B cell (primary cell): Measurements from ENCODE around the gene ECE2. TPM values are rescaled to one million over a fixed set of nuclear protein-coding genes. Genes with fewer than 3 reads are reported as not detected.

ENCODE experiments used
- ATAC-seq: fragments of 200-7000 bp; cut with Tn5 transposase; one replicate; pipeline ENCODE4 v1.10.0; 2021; ENCODE audit warnings: low read depth, mild to moderate bottlenecking, moderate number of reproducible peaks, moderate library complexity
- CTCF ChIA-PET: fragments of 350-600 bp; sonication (Branson Sonifier 250); formaldehyde crosslinking; loops from one replicate; lab custom pipeline; 2021; ENCODE audit warnings: antibody characterized with exemption, inconsistent platforms; lab: Charles Lee
- POLR2A ChIA-PET: fragments of 350-600 bp; sonication (Branson Sonifier 250); formaldehyde crosslinking; loops from one replicate; lab custom pipeline; 2021; ENCODE audit warnings: antibody characterized with exemption; lab: Charles Lee
- DNase-seq: peaks from one replicate; pipeline ENCODE4 v3.0.0; 2013
- H2AFZ ChIP-seq: 2 replicates; pipeline ENCODE4 v1.6.1; 2012; ENCODE audit warnings: mild to moderate bottlenecking, low read depth, low read length; ENCODE audit not compliant: insufficient read depth, poor library complexity, severe bottlenecking
- H3K27ac ChIP-seq, 2 donors: 1 replicate in 1 of 2; 2 replicates in 1 of 2; pipeline ENCODE4 v1.5.1; 2012 to 2013; ENCODE audit warnings: low read length in 2 of 2, mild to moderate bottlenecking in 2 of 2, moderate library complexity in 1 of 2
- H3K27me3 ChIP-seq, 4 experiments: fragments of 200-600 bp in 1 of 4; sonication (generic) in 1 of 4; replicated peaks in 1 of 4; 1 replicate in 2 of 4; 2 replicates in 2 of 4; pipeline versions ENCODE4 v1.6.1 to v1.7.0; 2013 to 2016; ENCODE audit warnings: low read length in 3 of 4, mild to moderate bottlenecking in 2 of 4, mixed read lengths in 1 of 4, moderate library complexity in 1 of 4; ENCODE audit not compliant: insufficient read depth in 4 of 4, control insufficient read depth in 3 of 4; ENCODE audit errors: control extremely low read depth in 1 of 4
- H3K36me3 ChIP-seq, 2 experiments: replicated peaks in 1 of 2; 1 replicate in 1 of 2; 2 replicates in 1 of 2; pipeline versions ENCODE4 v1.6.1 to v1.7.1; 2013; ENCODE audit warnings: low read length in 1 of 2; ENCODE audit not compliant: insufficient read depth in 2 of 2, control insufficient read depth in 1 of 2; ENCODE audit errors: control extremely low read depth in 1 of 2, extremely low read depth in 1 of 2
- H3K4me1 ChIP-seq, 2 donors: fragments of 200-600 bp in 1 of 2; sonication (generic) in 1 of 2; 1 replicate in 1 of 2; 2 replicates in 1 of 2; pipeline versions ENCODE4 v1.5.1 to v1.6.1; 2013 to 2017; ENCODE audit warnings: low read length in 2 of 2; ENCODE audit not compliant: control insufficient read depth in 2 of 2, insufficient read depth in 2 of 2
- H3K4me2 ChIP-seq: replicated peaks from 2 replicates; pipeline ENCODE3; 2012; ENCODE audit warnings: mild to moderate bottlenecking, low read depth, low read length; ENCODE audit not compliant: poor library complexity, severe bottlenecking
- H3K4me3 ChIP-seq, 5 experiments: fragments of 200-600 bp in 1 of 5; sonication (generic) in 1 of 5; 1 replicate in 3 of 5; 2 replicates in 2 of 5; pipeline versions ENCODE4 v1.5.1 to v1.7.0; 2011 to 2016; ENCODE audit warnings: low read length in 4 of 5, mild to moderate bottlenecking in 4 of 5, low read depth in 2 of 5, control low read depth in 1 of 5, moderate library complexity in 1 of 5; ENCODE audit not compliant: insufficient read depth in 1 of 5; ENCODE audit errors: control extremely low read depth in 1 of 5, extremely low read depth in 1 of 5
- H3K79me2 ChIP-seq: fragments of 200-600 bp; sonication (generic); one replicate; pipeline ENCODE4 v1.6.0; 2016; ENCODE audit warnings: low read length; ENCODE audit not compliant: control insufficient read depth, insufficient read depth
- H3K9ac ChIP-seq: fragments of 200-600 bp; sonication (generic); 2 replicates; pipeline ENCODE4 v1.6.1; 2017; ENCODE audit warnings: mild to moderate bottlenecking, low read length, moderate library complexity
- H3K9me3 ChIP-seq, 3 donors: one replicate each; pipeline versions ENCODE4 v1.6.1 to v1.7.1; 2013; ENCODE audit warnings: low read length in 2 of 3; ENCODE audit not compliant: control insufficient read depth in 2 of 3, insufficient read depth in 1 of 3; ENCODE audit errors: control extremely low read depth in 1 of 3
- H4K20me1 ChIP-seq: 2 replicates; pipeline ENCODE4 v1.6.0; 2012; ENCODE audit warnings: mild to moderate bottlenecking, low read length; ENCODE audit not compliant: insufficient read depth, control insufficient read depth, poor library complexity, severe bottlenecking
- H3K27ac Mint-ChIP-seq: one replicate; pipeline ENCODE4 v1.8.0; 2021; ENCODE audit warnings: mixed read lengths
- H3K27me3 Mint-ChIP-seq: one replicate; pipeline ENCODE4 v1.8.0; 2021; ENCODE audit warnings: mixed read lengths
- H3K4me1 Mint-ChIP-seq: one replicate; pipeline ENCODE4 v1.8.0; 2021; ENCODE audit warnings: mixed read lengths
- H3K4me3 Mint-ChIP-seq: one replicate; pipeline ENCODE4 v1.8.0; 2021; ENCODE audit warnings: mixed read lengths
- H3K9me3 Mint-ChIP-seq: one replicate; pipeline ENCODE4 v1.8.0; 2022; ENCODE audit warnings: mixed read lengths; ENCODE audit not compliant: insufficient read depth
- EZH2 ChIP-seq: IDR thresholded peaks from 2 replicates; pipeline ENCODE4 v1.6.1; 2012; ENCODE audit warnings: borderline replicate concordance, low read depth, mild to moderate bottlenecking, moderate library complexity, low read length; ENCODE audit not compliant: insufficient read depth, poor library complexity, severe bottlenecking
- WGBS: methylation state at CpG from one replicate; pipeline ENCODE4 v1.1.5; 2013; ENCODE audit warnings: missing lambda C conversion rate; ENCODE audit not compliant: insufficient coverage; 5-methylcytosine and 5-hydroxymethylcytosine counted together
- intact Hi-C: fragments of 100-400 bp; cut with micrococcal nuclease; formaldehyde crosslinking; loops from one replicate; pipeline ENCODE4 v1.10.0; 2022
- polyA plus RNA-seq: library from polyadenylated mRNA; depleted of rRNA; stranded (reverse); fragments of >200 nt; gene quantifications from 2 replicates; pipeline ENCODE4 v1.2.3, GENCODE V29; 2012
- total RNA-seq, 2 donors: library from RNA; stranded (reverse); fragments of 120-200 nt in 1 of 2; gene quantifications; 1 replicate in 1 of 2; 2 replicates in 1 of 2; pipeline versions ENCODE4 v1.2.3 to v1.2.4, GENCODE V29; 2013 to 2022
- TF ChIP-seq, protein P1 (sequence below): fragments of 200-600 bp; IDR thresholded peaks from one replicate; pipeline ENCODE4 v1.8.0; 2022; ENCODE audit warnings: antibody characterized with exemption, mild to moderate bottlenecking

ECE2 gene
- total and polyA plus RNA-seq, 2 donors (not counting 1 experiment from before 2014, with no cell fraction given): not detected

- Histone ChIP-seq H3K4me3 (no peak overlapping the region), H3K4me2 (no peak overlapping the region), H3K36me3 (no peaks in the 10 kb centered on the region), H3K27ac (no peak overlapping the region), H4K20me1 (no peaks in the 10 kb centered on the region), H3K79me2 (no peaks in the 10 kb centered on the region), H3K27me3 (peaks cover 0 to 56% (median 30%) of the 10 kb centered on the region in 4 experiments), H3K4me1 (peaks cover 15 to 25% of the 10 kb centered on the region in 2 donors), H2AFZ (no peak overlapping the region), H3K9me3 (peaks cover 0 to 3% (median 0%) of the 10 kb centered on the region in 3 donors), H3K9ac (no peak overlapping the region)
- Mint-ChIP-seq H3K9me3 (no peaks in the 10 kb centered on the region), H3K27me3 (peaks cover 30% of the 10 kb centered on the region), H3K4me3 (no peak overlapping the region), H3K27ac (no peak overlapping the region), H3K4me1 (peaks cover 19% of the 10 kb centered on the region)
- WGBS: 94% methylated on average over 22 of the region's 23 CpGs
- DNase-seq: no peak
- TF ChIP-seq, protein P1, sequence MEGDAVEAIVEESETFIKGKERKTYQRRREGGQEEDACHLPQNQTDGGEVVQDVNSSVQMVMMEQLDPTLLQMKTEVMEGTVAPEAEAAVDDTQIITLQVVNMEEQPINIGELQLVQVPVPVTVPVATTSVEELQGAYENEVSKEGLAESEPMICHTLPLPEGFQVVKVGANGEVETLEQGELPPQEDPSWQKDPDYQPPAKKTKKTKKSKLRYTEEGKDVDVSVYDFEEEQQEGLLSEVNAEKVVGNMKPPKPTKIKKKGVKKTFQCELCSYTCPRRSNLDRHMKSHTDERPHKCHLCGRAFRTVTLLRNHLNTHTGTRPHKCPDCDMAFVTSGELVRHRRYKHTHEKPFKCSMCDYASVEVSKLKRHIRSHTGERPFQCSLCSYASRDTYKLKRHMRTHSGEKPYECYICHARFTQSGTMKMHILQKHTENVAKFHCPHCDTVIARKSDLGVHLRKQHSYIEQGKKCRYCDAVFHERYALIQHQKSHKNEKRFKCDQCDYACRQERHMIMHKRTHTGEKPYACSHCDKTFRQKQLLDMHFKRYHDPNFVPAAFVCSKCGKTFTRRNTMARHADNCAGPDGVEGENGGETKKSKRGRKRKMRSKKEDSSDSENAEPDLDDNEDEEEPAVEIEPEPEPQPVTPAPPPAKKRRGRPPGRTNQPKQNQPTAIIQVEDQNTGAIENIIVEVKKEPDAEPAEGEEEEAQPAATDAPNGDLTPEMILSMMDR: no peak
- no peak for TF ChIP-seq EZH2
- intact Hi-C loops: no loop called here
- ATAC-seq: no peak
- ChIA-PET POLR2A (no interaction called here), CTCF (interaction anchor here (1.1 kb wide), 1 partner anchor 16 kb away, joined by 3 read pairs; the partner anchor contains the start of gene EEF1AKMT4)
Measured at GRCh38 chr3:184233127-184233843, 42.5 kb upstream of the ECE2 start.

DNA sequence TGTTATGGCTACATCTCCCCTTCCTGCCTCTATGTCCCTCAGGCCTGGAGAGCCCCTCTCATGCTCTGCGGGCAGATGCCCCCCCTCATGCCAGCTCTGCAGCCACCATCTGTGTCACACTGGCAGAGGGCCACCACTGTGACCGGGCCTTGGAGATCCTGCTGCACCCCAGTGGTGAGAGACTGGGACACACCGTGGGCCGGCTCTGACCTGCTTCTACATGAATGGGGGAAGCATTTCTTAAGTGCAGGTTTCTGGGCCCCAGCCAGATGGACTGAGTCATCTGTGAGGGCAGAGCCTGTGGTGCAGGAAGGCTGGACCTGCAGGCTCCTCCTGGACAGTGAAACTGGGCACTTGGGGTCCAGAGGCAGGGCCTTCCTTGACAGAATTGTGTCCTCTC, 41.6 kb upstream of the ECE2 start:
- H3K4me2 ChIP-seq: no peak overlapping the region
- POLR2A ChIA-PET: no interaction called here
- H2AFZ ChIP-seq: no peak overlapping the region
- H3K27me3 Mint-ChIP-seq: peaks cover 27% of the 10 kb centered on the region
- H3K27me3 ChIP-seq: peaks cover 0 to 48% (median 27%) of the 10 kb centered on the region in 4 experiments
- DNase-seq (no peak), ATAC-seq (no peak)
- peaks cover 8 to 19% of the 10 kb centered on the region in 2 donors for H3K4me1 ChIP-seq
- no peak overlapping the region for H3K27ac ChIP-seq
- TF ChIP-seq, protein P1: no peak
- no peak for TF ChIP-seq EZH2
- H3K36me3 ChIP-seq: no peaks in the 10 kb centered on the region
- H4K20me1 ChIP-seq: no peaks in the 10 kb centered on the region
- H3K9me3 Mint-ChIP-seq: no peaks in the 10 kb centered on the region
- H3K4me3 ChIP-seq: no peak overlapping the region
- no peaks in the 10 kb centered on the region for H3K79me2 ChIP-seq
- no peak overlapping the region for H3K9ac ChIP-seq
- WGBS: 43% methylated on average over 3 of the region's 4 CpGs
- H3K9me3 ChIP-seq: peaks cover 0 to 3% (median 0%) of the 10 kb centered on the region in 3 donors
- intact Hi-C loops: no loop called here
- H3K4me3 Mint-ChIP-seq: no peak overlapping the region
- H3K4me1 Mint-ChIP-seq: peaks cover 11% of the 10 kb centered on the region
- no peak overlapping the region for H3K27ac Mint-ChIP-seq
- CTCF ChIA-PET: no interaction called here
